Measurements from ENCODE around the gene ZHX3. TPM values are rescaled to one million over a fixed set of nuclear protein-coding genes. Genes with fewer than 3 reads are reported as not detected.
A peak's percentile ranks its signal among the peaks of the same experiment; 100 is the strongest.

Gene ZHX3
- total RNA-seq, 6 experiments from 2014 or later: 64.1 to 80.1 (median 72.0) TPM

DNA sequence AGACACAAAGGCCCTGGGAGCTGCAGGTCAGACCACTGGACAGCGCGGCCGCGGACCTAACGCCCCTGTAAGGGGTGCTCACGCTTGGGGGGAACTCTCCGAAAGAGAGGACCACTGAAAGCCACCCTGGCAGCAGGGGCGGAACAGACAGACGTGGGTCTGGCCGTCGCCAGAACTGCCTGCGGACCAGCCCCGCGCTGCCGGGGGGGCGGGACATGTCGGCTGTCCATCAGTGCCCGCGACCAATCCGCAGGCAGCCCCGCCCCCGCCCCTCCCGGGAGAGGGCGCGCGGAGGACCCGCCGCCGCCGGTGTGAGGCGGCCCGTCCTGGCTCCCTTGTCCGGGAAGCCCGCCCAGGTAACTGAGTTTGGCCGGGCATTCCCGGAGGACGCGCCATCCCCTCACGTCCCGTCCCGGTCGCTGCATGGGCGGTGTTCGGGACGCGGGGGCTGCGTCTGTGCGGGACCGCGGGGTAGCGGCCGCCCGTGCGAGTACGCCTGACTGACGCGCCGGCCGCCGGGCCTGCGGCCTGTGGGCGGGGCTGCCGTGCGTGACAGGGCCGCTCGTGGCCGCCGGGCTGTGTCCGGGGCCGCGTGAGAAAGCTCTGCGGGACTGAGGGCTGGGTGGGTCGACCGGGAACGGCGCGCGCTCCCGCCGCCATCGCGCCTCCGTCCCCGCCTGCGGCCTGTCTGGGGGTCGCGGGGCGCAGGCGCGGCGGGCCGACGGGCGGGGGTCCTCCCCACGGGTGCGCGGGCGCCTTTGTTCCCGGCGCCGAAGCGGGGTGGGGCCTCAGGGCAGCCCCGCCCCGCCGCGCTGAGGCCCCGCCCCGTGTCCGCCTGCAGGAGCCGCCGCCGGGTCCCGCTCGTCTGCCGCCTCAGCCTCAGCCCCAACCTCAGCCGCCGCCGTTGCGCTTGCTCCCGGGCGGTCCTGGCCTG is 180.6 kb downstream of the ZHX3 start, which contains the start of gene PLCG1:
Gene PLCG1 (plus strand): TSS at position 864 of the 934 bp plus-strand sequence. CDS start 99 bp downstream, outside the sequence.
- H3K4me3 Mint-ChIP-seq: peak within 1 kb of the TSS; percentile 90
- H3K27ac Mint-ChIP-seq: peak within 1 kb of the TSS; percentile 86
- H3K36me3 Mint-ChIP-seq (ENCODE audit: low read depth): no peaks in the 10 kb centered on the region; the same call in 1 of the 2 replicates
- DNase-seq: peak; percentile 49
- peaks cover 45% of the 10 kb centered on the region for H3K4me1 Mint-ChIP-seq (ENCODE audit: low read depth)
- no peaks in the 10 kb centered on the region for H3K9me3 Mint-ChIP-seq
- H3K27me3 Mint-ChIP-seq (ENCODE audit: insufficient read depth): peaks cover 6% of the 10 kb centered on the region
- no peak; the same call in 1 of the 2 replicates for TF ChIP-seq CTCF (IDR thresholded peaks at IDR 0.05)

DNA sequence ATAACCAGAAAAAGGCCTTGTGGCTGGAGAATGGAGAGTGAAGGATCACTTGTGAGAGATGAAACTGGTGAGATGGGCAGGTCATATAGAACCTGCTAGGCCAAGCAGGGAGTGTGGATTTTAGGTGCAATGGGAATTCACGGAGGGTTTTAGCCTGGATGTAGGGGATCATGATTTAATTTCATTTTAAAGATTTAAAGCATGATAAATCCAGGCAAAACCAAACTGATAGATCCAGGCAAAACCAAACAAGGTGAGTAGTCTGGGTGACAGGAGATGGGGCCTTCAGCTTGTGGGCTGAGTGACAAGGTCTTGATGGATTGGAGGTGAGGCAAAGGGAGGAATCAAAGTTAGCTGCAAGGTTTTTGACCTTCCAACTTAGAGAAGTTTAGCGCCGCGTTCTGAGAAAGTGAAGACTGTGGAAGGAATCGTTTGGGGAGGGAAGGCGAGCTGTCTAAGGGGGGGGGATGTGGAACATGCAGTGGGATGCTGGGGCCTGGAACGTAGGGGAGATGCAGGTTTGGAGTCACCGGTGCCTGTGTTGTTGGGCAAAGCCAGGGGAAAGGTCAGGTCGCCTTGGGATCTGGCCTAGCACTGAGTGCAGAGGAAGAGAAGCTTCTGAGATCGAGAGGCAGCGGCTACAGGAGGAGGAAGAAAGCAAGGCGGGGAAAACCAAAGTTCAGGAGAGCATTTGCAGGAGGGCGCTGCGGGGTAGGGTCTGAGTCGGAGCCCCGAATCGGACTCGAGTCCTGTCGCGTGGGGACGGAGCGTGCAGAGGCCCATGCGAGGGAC is 181.4 kb downstream of the ZHX3 start:
- peak overlapping the region; percentile 58 for H3K27ac Mint-ChIP-seq
- H3K4me1 Mint-ChIP-seq (ENCODE audit: low read depth): peaks cover 42% of the 10 kb centered on the region
- no peaks in the 10 kb centered on the region for H3K9me3 Mint-ChIP-seq
- peaks cover 6% of the 10 kb centered on the region for H3K27me3 Mint-ChIP-seq (ENCODE audit: insufficient read depth)
- peak overlapping the region; percentile 86 for H3K4me3 Mint-ChIP-seq
- DNase-seq: no peak
- no peaks in the 10 kb centered on the region; the same call in 1 of the 2 replicates for H3K36me3 Mint-ChIP-seq (ENCODE audit: low read depth)
- no peak for TF ChIP-seq CTCF (IDR thresholded peaks at IDR 0.05)

GRCh38 chr20:41135187-41135887 is 182.2 kb downstream of the ZHX3 start:
- TF ChIP-seq CTCF (IDR thresholded peaks at IDR 0.05): peak; percentile 89
- DNase-seq: no peak
- Mint-ChIP-seq H3K9me3 (no peaks in the 10 kb centered on the region), H3K27me3 (ENCODE audit: insufficient read depth) (peaks cover 6% of the 10 kb centered on the region), H3K36me3 (ENCODE audit: low read depth) (peaks cover 3% of the 10 kb centered on the region; the same call in 1 of the 2 replicates), H3K27ac (peak overlapping the region; percentile 58), H3K4me1 (ENCODE audit: low read depth) (peaks cover 39% of the 10 kb centered on the region), H3K4me3 (peak overlapping the region; percentile 86; the same call in 1 of the 2 replicates)

GRCh38 chr20:41134362-41135186 is 183.0 kb downstream of the ZHX3 start:
- Mint-ChIP-seq H3K4me3 (no peak overlapping the region), H3K36me3 (ENCODE audit: low read depth) (peaks cover 6% of the 10 kb centered on the region; the same call in 1 of the 2 replicates), H3K4me1 (ENCODE audit: low read depth) (peaks cover 34% of the 10 kb centered on the region), H3K27me3 (ENCODE audit: insufficient read depth) (peaks cover 5% of the 10 kb centered on the region), H3K9me3 (no peaks in the 10 kb centered on the region), H3K27ac (no peak overlapping the region)
- TF ChIP-seq CTCF (IDR thresholded peaks at IDR 0.05): no peak
- no peak for DNase-seq

Measured in HFFc6 (cell line).